ENCODE results near the gene NUF2.

DNA sequence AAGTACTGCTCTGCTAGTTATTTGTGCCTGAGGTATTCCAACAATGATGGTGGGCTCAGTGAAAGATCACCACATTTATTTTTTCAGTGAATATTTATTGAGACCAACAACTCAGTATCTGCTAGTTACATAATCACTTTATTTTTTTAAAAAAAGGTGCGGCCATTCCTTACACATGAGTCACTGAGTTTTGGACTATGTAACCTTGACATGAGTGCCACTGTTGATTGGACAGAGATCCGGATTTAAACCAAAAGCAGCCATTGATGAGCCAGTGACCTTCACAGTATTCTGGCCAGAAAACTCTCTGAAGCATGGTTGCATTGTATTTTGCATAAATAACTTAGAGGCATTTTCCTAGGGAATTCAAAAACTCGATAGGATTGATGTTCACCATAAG, 79.5 kb downstream of the NUF2 start:
- TF ChIP-seq TAF1 (IDR thresholded peaks at IDR 0.05; ENCODE audit: low read depth, low read length) = no peak
- TF ChIP-seq POLR2A (IDR thresholded peaks at IDR 0.05; ENCODE audit: low read depth, low read length) = no peak
- TF ChIP-seq POLR2AphosphoS5 (IDR thresholded peaks at IDR 0.05; ENCODE audit: low read depth, low read length) = no peak
- no peak for TF ChIP-seq POU2F2 (IDR thresholded peaks at IDR 0.05; ENCODE audit: low read depth, low read length)
- TF ChIP-seq SPI1 (IDR thresholded peaks at IDR 0.05; ENCODE audit: low read depth, low read length) = no peak
